ENCODE results near the gene MDFIC. TPM values are rescaled to one million over a fixed set of nuclear protein-coding genes. Genes with fewer than 3 reads are reported as not detected.

The MDFIC gene
- total and polyA plus RNA-seq, 2 experiments from 2014 or later = 3.0 to 5.2 TPM

- no peak overlapping the region for H3K4me3 Mint-ChIP-seq
- no peaks in the 10 kb centered on the region for H3K9me3 Mint-ChIP-seq
- H3K27ac ChIP-seq (ENCODE audit: low read depth) = no peak overlapping the region
These were observed 138.4 kb downstream of the MDFIC start for GRCh38 chr7:115060095-115060870.

More at GRCh38 chr7:115060095-115060870, 138.4 kb downstream of the MDFIC start:
- TF ChIP-seq, protein P1, sequence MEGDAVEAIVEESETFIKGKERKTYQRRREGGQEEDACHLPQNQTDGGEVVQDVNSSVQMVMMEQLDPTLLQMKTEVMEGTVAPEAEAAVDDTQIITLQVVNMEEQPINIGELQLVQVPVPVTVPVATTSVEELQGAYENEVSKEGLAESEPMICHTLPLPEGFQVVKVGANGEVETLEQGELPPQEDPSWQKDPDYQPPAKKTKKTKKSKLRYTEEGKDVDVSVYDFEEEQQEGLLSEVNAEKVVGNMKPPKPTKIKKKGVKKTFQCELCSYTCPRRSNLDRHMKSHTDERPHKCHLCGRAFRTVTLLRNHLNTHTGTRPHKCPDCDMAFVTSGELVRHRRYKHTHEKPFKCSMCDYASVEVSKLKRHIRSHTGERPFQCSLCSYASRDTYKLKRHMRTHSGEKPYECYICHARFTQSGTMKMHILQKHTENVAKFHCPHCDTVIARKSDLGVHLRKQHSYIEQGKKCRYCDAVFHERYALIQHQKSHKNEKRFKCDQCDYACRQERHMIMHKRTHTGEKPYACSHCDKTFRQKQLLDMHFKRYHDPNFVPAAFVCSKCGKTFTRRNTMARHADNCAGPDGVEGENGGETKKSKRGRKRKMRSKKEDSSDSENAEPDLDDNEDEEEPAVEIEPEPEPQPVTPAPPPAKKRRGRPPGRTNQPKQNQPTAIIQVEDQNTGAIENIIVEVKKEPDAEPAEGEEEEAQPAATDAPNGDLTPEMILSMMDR (conservative IDR thresholded peaks at IDR 0.05; ENCODE audit: low read depth in 2 of 2) = no peak
- no peak for TF ChIP-seq EZH2phosphoT487 (IDR thresholded peaks at IDR 0.05; ENCODE audit: unreplicated experiment)
- TF ChIP-seq STAT1 (IDR thresholded peaks at IDR 0.05; ENCODE audit: unreplicated experiment) = no peak
- TF ChIP-seq, protein P2, sequence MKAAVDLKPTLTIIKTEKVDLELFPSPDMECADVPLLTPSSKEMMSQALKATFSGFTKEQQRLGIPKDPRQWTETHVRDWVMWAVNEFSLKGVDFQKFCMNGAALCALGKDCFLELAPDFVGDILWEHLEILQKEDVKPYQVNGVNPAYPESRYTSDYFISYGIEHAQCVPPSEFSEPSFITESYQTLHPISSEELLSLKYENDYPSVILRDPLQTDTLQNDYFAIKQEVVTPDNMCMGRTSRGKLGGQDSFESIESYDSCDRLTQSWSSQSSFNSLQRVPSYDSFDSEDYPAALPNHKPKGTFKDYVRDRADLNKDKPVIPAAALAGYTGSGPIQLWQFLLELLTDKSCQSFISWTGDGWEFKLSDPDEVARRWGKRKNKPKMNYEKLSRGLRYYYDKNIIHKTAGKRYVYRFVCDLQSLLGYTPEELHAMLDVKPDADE (IDR thresholded peaks at IDR 0.05) = no peak
- no peak for TF ChIP-seq ZNF114 (CRISPR knock-in tag; IDR thresholded peaks at IDR 0.05)
- no peak for TF ChIP-seq JUNB (IDR thresholded peaks at IDR 0.05; ENCODE audit: unreplicated experiment)
- TF ChIP-seq EZH2 (IDR thresholded peaks at IDR 0.05; ENCODE audit: low read depth, unreplicated experiment) = no peak
- TF ChIP-seq CREB1 (CRISPR knock-in tag; IDR thresholded peaks at IDR 0.05; ENCODE audit: low read depth) = no peak
- TF ChIP-seq POLR2AphosphoS5 (IDR thresholded peaks at IDR 0.05; ENCODE audit: low read depth) = no peak
- no peak for TF ChIP-seq ZNF462 (CRISPR knock-in tag; IDR thresholded peaks at IDR 0.05)
- no peak for TF ChIP-seq NANOG (IDR thresholded peaks at IDR 0.05; ENCODE audit: borderline replicate concordance)
- TF ChIP-seq, protein P3, sequence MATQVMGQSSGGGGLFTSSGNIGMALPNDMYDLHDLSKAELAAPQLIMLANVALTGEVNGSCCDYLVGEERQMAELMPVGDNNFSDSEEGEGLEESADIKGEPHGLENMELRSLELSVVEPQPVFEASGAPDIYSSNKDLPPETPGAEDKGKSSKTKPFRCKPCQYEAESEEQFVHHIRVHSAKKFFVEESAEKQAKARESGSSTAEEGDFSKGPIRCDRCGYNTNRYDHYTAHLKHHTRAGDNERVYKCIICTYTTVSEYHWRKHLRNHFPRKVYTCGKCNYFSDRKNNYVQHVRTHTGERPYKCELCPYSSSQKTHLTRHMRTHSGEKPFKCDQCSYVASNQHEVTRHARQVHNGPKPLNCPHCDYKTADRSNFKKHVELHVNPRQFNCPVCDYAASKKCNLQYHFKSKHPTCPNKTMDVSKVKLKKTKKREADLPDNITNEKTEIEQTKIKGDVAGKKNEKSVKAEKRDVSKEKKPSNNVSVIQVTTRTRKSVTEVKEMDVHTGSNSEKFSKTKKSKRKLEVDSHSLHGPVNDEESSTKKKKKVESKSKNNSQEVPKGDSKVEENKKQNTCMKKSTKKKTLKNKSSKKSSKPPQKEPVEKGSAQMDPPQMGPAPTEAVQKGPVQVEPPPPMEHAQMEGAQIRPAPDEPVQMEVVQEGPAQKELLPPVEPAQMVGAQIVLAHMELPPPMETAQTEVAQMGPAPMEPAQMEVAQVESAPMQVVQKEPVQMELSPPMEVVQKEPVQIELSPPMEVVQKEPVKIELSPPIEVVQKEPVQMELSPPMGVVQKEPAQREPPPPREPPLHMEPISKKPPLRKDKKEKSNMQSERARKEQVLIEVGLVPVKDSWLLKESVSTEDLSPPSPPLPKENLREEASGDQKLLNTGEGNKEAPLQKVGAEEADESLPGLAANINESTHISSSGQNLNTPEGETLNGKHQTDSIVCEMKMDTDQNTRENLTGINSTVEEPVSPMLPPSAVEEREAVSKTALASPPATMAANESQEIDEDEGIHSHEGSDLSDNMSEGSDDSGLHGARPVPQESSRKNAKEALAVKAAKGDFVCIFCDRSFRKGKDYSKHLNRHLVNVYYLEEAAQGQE (IDR thresholded peaks at IDR 0.05; ENCODE audit: unreplicated experiment) = no peak
- no peak for TF ChIP-seq ZNF331 (CRISPR knock-in tag; IDR thresholded peaks at IDR 0.05; ENCODE audit: low read depth)
- no peak overlapping the region for H2AFZ ChIP-seq
- H3K36me3 Mint-ChIP-seq (ENCODE audit: low read depth) = no peaks in the 10 kb centered on the region
- peaks cover 2% of the 10 kb centered on the region; the same call in 2 of the 3 replicates for H3K4me1 Mint-ChIP-seq
- no peaks in the 10 kb centered on the region for H3K9me2 ChIP-seq (ENCODE audit: insufficient read depth)
- no peak for DNase-seq (ENCODE audit: low spot score)
- no peaks in the 10 kb centered on the region for H3F3A ChIP-seq (replicated peaks; ENCODE audit: low read depth)
- no peak overlapping the region for H3K4me2 ChIP-seq
- ATAC-seq = no peak
- H4K20me1 ChIP-seq (replicated peaks; ENCODE audit: insufficient read depth) = no peaks in the 10 kb centered on the region
- no peaks in the 10 kb centered on the region for H3K4me1 ChIP-seq (ENCODE audit: insufficient read depth)
- no peak overlapping the region for H3K4me3 ChIP-seq
- H3K27me3 Mint-ChIP-seq (ENCODE audit: insufficient read depth, low read depth, poor library complexity) = no peaks in the 10 kb centered on the region
- H3K79me2 ChIP-seq (replicated peaks; ENCODE audit: insufficient read depth) = no peaks in the 10 kb centered on the region
- H3K36me3 ChIP-seq (ENCODE audit: insufficient read depth) = no peaks in the 10 kb centered on the region
- no peaks in the 10 kb centered on the region for H3K27me3 ChIP-seq (ENCODE audit: insufficient read depth)
- no peak overlapping the region for H3K27ac Mint-ChIP-seq
